Measurements from ENCODE around the gene FBXW11.
"Not testable (repeated sequence)": the region's sequence is repeated elsewhere in the genome, so short reads cannot be mapped to it uniquely, and the experiment has no call there.

FBXW11 gene

DNA sequence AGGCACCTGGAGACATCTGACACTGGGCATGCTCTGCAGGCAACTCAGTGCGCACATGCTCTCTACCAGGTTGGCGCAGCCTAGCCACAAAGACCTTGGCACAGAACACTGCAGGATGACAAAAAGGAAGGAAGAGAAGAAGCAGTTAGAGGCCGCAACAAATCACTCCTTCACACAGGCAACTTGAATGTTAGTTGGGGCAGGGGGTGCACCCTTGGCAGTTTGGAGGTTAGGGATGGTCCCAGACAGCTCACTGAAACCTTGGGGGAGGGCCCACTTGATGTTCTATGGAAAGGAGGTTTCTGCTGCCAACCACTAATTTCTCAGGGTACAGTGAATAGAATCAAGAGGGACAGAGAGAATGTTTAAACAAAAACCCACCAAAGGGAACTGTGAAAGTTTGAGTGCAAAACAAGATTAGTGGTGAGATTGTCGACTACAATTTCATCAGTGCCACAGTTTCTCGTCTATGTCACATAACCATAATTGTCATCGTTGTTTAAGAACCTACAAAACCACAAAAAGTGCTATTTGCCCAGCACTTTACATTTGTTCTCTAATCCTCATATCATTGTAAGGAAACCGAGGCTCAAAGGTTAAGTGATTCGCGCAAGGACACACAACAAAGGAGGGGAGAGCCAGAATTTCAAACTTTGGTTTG lies 48.7 kb downstream of the FBXW11 start:
- Histone ChIP-seq H3K9ac (ENCODE audit: low read length) (no peak overlapping the region), H3K27me3 (ENCODE audit: control insufficient read depth, insufficient read depth, low read length) (no peaks in the 10 kb centered on the region), H3K4me1 (ENCODE audit: control insufficient read depth, insufficient read depth, low read length) (peaks cover 51% of the 10 kb centered on the region), H3K4me3 (ENCODE audit: low read length) (no peak overlapping the region), H3K36me3 (ENCODE audit: control insufficient read depth, insufficient read depth, low read length) (no peaks in the 10 kb centered on the region), H3K9me3 (ENCODE audit: control insufficient read depth, low read length) (no peaks in the 10 kb centered on the region)

DNA sequence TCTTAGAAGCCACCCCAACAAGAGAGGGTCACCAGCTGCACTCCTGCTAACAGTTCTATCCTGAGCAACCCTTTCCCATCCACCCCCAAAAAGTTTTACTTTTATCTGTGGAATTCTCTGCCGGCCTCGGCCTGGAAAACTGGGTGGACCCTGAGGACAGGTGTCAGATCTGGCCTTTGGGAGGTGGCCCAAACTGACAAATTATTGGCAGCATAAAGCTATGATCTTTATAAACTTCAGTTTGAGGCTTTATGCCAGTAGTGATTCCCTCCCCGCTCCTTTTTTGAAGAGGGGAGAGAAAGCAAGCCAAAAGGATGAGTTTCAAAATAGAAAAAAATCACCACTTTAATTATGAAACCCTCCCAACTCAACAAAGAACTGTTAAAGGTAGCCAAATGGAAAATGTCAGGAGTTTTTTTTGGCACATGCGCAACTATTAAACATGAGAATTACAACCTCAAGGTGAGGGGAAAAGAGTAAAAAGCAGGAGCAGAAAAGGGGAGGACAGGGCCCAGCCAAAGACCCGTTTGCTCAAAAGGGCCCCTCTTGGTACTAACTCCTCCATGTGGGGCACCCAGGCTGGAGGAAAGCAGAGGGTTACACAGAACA lies 49.4 kb downstream of the FBXW11 start:
- H3K36me3 ChIP-seq (ENCODE audit: control insufficient read depth, insufficient read depth, low read length), result no peaks in the 10 kb centered on the region
- no peaks in the 10 kb centered on the region for H3K27me3 ChIP-seq (ENCODE audit: control insufficient read depth, insufficient read depth, low read length)
- no peak overlapping the region for H3K9ac ChIP-seq (ENCODE audit: low read length)
- H3K4me3 ChIP-seq (ENCODE audit: low read length), result no peak overlapping the region
- no peaks in the 10 kb centered on the region for H3K9me3 ChIP-seq (ENCODE audit: control insufficient read depth, low read length)
- peaks cover 44% of the 10 kb centered on the region for H3K4me1 ChIP-seq (ENCODE audit: control insufficient read depth, insufficient read depth, low read length)

DNA sequence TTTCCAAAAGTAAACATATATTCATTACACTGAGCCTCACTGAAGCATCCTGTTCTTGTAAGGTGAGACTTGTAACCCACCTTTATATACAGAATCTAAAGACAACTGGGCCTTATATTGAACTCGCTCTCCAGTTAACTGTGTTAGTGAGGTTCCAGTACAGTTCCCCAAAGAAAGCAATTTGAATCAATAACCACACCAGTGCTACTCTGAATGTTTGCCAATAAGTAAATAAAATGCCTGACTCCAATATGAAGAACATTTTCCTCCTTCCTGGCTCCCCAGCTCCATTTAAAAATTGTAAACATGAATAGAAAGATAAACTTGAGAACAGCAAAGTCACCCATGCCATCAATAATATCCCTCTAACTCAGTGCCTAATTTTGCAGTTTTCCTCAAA lies 50.1 kb downstream of the FBXW11 start:
- H3K4me1 ChIP-seq (ENCODE audit: control insufficient read depth, insufficient read depth, low read length), result peaks cover 44% of the 10 kb centered on the region
- no peaks in the 10 kb centered on the region for H3K36me3 ChIP-seq (ENCODE audit: control insufficient read depth, insufficient read depth, low read length)
- H3K4me3 ChIP-seq (ENCODE audit: low read length), result no peak overlapping the region
- no peaks in the 10 kb centered on the region for H3K9me3 ChIP-seq (ENCODE audit: control insufficient read depth, low read length)
- no peak overlapping the region for H3K9ac ChIP-seq (ENCODE audit: low read length)
- H3K27me3 ChIP-seq (ENCODE audit: control insufficient read depth, insufficient read depth, low read length), result no peaks in the 10 kb centered on the region

DNA sequence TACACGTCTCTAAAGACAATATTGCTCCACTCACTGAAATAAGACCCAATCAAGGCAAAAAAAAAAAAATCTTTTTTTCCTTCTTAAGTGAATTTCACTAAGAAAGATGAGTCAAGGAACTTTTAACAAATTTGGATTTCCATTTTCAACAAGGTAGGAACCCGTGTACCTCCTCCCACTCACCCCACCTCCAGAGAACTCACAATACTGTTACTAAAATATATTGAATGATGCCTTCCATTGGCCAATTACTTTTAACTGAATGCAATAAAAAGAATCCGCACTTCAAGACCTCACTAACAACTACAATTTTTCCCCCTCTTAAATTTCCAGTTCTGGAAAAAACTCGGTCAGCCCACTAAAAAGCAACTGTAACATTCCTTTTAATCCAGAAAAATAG lies 50.7 kb downstream of the FBXW11 start:
- Histone ChIP-seq H3K27me3 (ENCODE audit: control insufficient read depth, insufficient read depth, low read length) (no peaks in the 10 kb centered on the region), H3K9me3 (ENCODE audit: control insufficient read depth, low read length) (no peaks in the 10 kb centered on the region), H3K4me1 (ENCODE audit: control insufficient read depth, insufficient read depth, low read length) (peaks cover 44% of the 10 kb centered on the region)

DNA sequence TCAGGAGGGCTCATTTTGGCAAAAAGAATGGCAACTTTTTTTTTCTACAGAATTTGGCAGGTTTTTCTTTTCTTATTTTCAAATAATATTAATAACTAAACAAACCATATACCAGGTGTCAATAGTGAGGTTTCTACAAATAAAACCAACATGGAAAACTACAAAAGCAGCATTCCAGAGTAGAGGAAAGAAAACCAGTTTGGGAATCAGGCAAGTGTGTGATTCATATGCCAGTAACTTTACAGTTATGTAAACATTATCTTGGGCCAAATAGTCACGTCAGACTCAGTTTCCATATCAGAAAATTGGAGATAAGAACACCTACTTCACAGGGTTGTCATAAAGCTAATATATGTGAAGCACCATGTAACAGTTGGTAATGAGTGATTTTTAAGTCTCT lies 51.7 kb downstream of the FBXW11 start:
- Histone ChIP-seq H3K4me3 (ENCODE audit: low read length) (no peak overlapping the region), H3K27me3 (ENCODE audit: control insufficient read depth, insufficient read depth, low read length) (no peaks in the 10 kb centered on the region), H3K36me3 (ENCODE audit: control insufficient read depth, insufficient read depth, low read length) (no peaks in the 10 kb centered on the region), H3K4me1 (ENCODE audit: control insufficient read depth, insufficient read depth, low read length) (peaks cover 44% of the 10 kb centered on the region), H3K9ac (ENCODE audit: low read length) (no peak overlapping the region), H3K9me3 (ENCODE audit: control insufficient read depth, low read length) (no peaks in the 10 kb centered on the region)

More for the DNA sequence above, 50.7 kb downstream of the FBXW11 start:
- no peaks in the 10 kb centered on the region for H3K36me3 ChIP-seq (ENCODE audit: control insufficient read depth, insufficient read depth, low read length)
- no peak overlapping the region for H3K4me3 ChIP-seq (ENCODE audit: low read length)
- H3K9ac ChIP-seq (ENCODE audit: low read length), result no peak overlapping the region

DNA sequence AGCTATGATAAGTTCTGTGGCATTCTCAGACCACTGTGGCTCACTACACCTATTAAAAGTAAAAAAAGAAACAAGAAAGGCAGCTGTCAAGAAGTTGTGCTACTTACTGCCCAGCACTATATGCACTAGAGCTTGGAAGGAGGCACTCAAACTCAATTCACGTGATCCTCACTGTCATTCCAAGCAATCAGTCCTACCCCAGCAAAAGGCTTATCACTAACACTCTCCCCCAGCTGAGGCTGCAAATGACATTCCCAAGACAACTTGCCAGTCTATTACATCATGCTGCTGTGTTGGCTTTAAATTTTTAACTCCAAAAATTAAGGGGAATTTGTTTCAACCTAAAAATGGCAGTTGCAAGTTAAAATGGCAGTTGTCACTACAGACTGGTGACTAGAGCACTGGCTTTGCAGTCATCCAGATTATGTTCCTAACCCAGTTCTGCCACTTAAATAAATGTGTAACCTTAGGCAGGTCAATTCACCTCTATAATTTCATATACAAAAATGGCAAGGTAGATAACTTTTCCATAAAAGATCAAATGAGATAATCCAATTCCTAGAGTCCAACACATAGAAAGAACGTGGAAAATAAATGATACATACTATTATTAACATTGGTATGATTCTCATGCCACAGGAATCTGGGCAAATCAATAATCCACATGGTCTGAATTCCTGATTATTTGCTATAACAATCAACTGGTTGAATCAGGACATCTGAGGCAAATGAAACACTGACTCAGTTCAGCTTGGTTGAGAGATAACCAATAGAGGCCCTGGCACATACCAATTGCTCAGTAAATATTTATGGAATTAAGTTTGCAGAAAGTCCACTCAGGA lies 52.4 kb downstream of the FBXW11 start:
- H3K27me3 ChIP-seq (ENCODE audit: control insufficient read depth, insufficient read depth, low read length), result no peaks in the 10 kb centered on the region
- no peak overlapping the region for H3K4me3 ChIP-seq (ENCODE audit: low read length)
- H3K9ac ChIP-seq (ENCODE audit: low read length), result no peak overlapping the region
- no peaks in the 10 kb centered on the region for H3K36me3 ChIP-seq (ENCODE audit: control insufficient read depth, insufficient read depth, low read length)
- peaks cover 44% of the 10 kb centered on the region for H3K4me1 ChIP-seq (ENCODE audit: control insufficient read depth, insufficient read depth, low read length)
- no peaks in the 10 kb centered on the region for H3K9me3 ChIP-seq (ENCODE audit: control insufficient read depth, low read length)

DNA sequence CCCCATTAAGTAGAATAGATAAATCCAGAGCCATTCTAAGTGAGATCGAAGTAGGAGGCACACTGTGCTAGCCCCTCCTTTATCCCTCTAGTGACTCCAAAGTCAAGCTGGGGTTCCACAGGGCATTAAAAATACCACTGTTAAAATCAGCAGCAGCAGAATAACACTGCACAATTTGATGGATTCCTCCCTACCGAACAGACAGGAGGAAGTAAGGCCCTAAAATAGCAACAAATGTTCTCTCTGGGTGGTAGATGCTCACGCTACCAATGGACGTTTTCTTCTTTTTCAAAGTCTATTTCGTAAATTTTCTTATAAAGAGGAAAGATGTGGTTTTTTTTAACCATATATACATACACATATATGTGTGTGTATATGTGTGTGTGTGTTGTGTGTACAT lies 54.4 kb downstream of the FBXW11 start:
- Histone ChIP-seq H3K4me1 (ENCODE audit: control insufficient read depth, insufficient read depth, low read length) (peaks cover 36% of the 10 kb centered on the region), H3K9me3 (ENCODE audit: control insufficient read depth, low read length) (no peaks in the 10 kb centered on the region), H3K36me3 (ENCODE audit: control insufficient read depth, insufficient read depth, low read length) (no peaks in the 10 kb centered on the region), H3K27me3 (ENCODE audit: control insufficient read depth, insufficient read depth, low read length) (no peaks in the 10 kb centered on the region), H3K9ac (ENCODE audit: low read length) (no peak overlapping the region), H3K4me3 (ENCODE audit: low read length) (no peak overlapping the region)

DNA sequence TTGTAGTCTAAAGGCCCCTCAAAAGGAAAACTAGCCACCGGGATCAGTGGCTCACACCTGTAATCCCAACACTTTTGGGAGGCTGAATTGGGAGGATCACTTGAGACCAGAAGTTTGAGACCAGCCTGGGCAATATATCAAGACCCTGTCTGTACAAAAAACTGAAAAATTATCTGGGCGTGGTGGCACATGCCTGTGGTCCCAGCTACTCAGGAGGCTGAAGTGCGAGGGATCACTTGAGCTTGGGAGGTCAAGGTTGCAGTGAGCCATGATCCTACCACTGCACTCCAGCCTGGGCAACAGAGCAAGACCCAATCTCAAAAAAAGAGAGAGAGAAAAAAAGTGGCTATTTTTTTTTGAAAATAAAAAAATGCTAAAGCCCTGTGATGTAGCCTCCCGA lies 55.2 kb downstream of the FBXW11 start:
- peaks cover 33% of the 10 kb centered on the region for H3K4me1 ChIP-seq (ENCODE audit: control insufficient read depth, insufficient read depth, low read length)
- no peak overlapping the region for H3K4me3 ChIP-seq (ENCODE audit: low read length)
- H3K27me3 ChIP-seq (ENCODE audit: control insufficient read depth, insufficient read depth, low read length), result no peaks in the 10 kb centered on the region
- no peaks in the 10 kb centered on the region for H3K9me3 ChIP-seq (ENCODE audit: control insufficient read depth, low read length)
- H3K9ac ChIP-seq (ENCODE audit: low read length), result no peak overlapping the region
- H3K36me3 ChIP-seq (ENCODE audit: control insufficient read depth, insufficient read depth, low read length), result no peaks in the 10 kb centered on the region

DNA sequence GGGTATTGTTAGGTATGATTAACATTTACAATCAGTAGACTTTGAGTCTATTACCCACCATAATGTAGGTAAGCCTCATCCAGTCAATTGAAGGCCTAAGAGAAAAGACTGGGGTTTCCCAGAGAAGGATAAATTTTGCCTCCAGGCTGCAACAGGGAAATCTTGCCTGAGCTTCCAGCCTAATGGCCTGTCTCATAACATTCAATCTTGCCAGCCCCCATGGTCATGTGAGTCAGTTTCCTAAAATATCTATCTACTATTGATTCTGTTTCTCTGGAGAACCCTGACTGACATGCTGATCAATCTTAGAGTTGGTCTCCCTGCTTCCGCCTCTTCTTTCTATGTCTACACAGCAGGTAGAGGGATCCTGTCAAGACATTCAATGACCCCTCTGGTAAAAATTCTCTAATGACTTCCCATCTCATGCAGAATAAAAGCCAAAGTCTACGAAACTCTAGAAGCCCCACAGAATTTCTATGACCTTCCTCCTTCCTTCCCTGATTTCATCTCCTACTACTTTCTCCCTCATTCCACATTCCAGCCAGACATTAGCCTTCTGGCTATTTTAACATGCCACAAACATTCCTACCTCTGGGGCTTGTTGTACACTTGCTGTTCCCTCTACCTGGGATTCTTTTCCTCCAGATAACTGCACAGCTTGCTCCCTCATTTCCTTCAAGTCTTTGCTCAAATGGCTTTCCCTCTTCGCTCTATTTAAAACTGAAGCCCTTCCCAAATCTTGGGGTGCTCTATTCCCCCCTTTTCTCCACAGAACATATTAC lies 60.2 kb downstream of the FBXW11 start:
- Histone ChIP-seq H3K27me3 (ENCODE audit: control insufficient read depth, insufficient read depth, low read length) (no peaks in the 10 kb centered on the region), H3K9ac (ENCODE audit: low read length) (no peak overlapping the region), H3K9me3 (ENCODE audit: control insufficient read depth, low read length) (no peaks in the 10 kb centered on the region), H3K4me3 (ENCODE audit: low read length) (no peak overlapping the region), H3K36me3 (ENCODE audit: control insufficient read depth, insufficient read depth, low read length) (no peaks in the 10 kb centered on the region), H3K4me1 (ENCODE audit: control insufficient read depth, insufficient read depth, low read length) (peaks cover 26% of the 10 kb centered on the region)

DNA sequence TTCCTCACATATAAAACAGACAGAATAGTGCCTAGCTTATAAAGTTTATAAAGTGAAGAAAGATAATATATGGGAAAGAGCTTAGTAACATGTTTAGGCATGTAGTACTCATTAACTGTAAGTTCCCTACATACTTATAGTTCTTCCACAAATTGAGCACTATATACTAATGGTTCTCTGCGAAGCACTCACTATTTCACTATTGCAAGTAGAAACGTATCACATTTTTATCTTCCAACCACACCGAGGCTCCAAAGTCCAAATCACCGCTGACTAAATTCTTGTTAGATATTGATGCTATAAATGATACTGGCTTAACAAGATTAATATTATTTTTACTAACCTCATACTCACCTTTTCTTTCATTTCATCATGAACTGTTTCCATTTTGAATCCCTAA lies 61.0 kb downstream of the FBXW11 start:
- H3K4me1 ChIP-seq (ENCODE audit: control insufficient read depth, insufficient read depth, low read length), result peaks cover 29% of the 10 kb centered on the region

DNA sequence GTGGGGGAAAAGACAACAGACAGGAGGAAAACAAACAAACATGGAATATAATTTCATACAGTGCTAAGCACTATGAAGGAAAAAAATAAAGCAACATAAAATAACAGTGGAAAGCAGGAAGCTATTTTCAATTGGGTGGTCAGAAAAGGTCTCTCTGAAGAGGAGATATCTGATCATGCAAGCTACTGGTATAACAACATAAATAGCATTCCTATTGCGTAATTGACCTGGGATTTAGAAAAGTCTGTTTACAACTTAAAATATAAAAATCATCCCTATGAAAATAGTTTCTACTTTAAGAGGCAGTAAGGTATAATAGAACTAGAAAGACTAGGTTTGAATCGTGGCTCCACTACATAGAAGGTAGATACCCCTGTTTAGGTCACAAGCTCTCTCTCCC lies 61.4 kb downstream of the FBXW11 start:
- Histone ChIP-seq H3K36me3 (ENCODE audit: control insufficient read depth, insufficient read depth, low read length) (no peaks in the 10 kb centered on the region), H3K9ac (ENCODE audit: low read length) (no peak overlapping the region), H3K9me3 (ENCODE audit: control insufficient read depth, low read length) (no peaks in the 10 kb centered on the region), H3K4me3 (ENCODE audit: low read length) (no peak overlapping the region), H3K4me1 (ENCODE audit: control insufficient read depth, insufficient read depth, low read length) (peaks cover 33% of the 10 kb centered on the region), H3K27me3 (ENCODE audit: control insufficient read depth, insufficient read depth, low read length) (no peaks in the 10 kb centered on the region)

More for the DNA sequence above, 61.0 kb downstream of the FBXW11 start:
- Histone ChIP-seq H3K9ac (ENCODE audit: low read length) (no peak overlapping the region), H3K27me3 (ENCODE audit: control insufficient read depth, insufficient read depth, low read length) (no peaks in the 10 kb centered on the region), H3K4me3 (ENCODE audit: low read length) (no peak overlapping the region), H3K9me3 (ENCODE audit: control insufficient read depth, low read length) (no peaks in the 10 kb centered on the region), H3K36me3 (ENCODE audit: control insufficient read depth, insufficient read depth, low read length) (no peaks in the 10 kb centered on the region)

DNA sequence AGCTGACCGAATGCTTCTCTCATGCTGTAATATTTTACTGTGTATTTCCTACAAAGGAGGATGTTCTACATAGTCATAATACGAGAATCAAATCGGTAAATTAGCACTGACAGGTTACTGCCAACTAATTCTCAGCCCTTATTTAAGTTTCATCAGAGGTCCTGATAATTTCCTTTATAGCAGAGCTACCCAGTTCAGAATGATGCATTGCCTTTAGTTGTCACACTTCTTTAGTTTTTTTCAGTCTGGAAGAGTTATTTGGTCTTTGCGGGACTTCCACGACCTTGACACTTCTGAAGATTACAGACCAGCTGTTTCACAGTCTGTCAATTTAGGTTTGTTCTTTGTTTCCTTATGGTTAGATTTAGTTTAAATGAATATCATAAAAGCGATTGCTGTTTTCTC lies 64.3 kb downstream of the FBXW11 start:
- not testable (repeated sequence) for H3K27me3 ChIP-seq (ENCODE audit: control insufficient read depth, insufficient read depth, low read length); H3K9ac ChIP-seq (ENCODE audit: low read length); H3K4me3 ChIP-seq (ENCODE audit: low read length); H3K36me3 ChIP-seq (ENCODE audit: control insufficient read depth, insufficient read depth, low read length); H3K9me3 ChIP-seq (ENCODE audit: control insufficient read depth, low read length)
- H3K4me1 ChIP-seq (ENCODE audit: control insufficient read depth, insufficient read depth, low read length), result peaks cover 30% of the 10 kb centered on the region

Data from mucosa of stomach (tissue), 1 donor.